Kidney epithelial cell (primary cell): Measurements from ENCODE around the gene RABGAP1L. TPM values are rescaled to one million over a fixed set of nuclear protein-coding genes. Genes with fewer than 3 reads are reported as not detected.

Experiments
- DNase-seq: peaks from one replicate; pipeline ENCODE4 v3.0.0-alpha.2; 2010; ENCODE audit warnings: low read depth
- H3K27me3 ChIP-seq: 2 replicates; pipeline ENCODE4 v1.6.0; 2011; ENCODE audit warnings: low read length; ENCODE audit not compliant: control insufficient read depth, insufficient read depth
- H3K36me3 ChIP-seq: 2 replicates; pipeline ENCODE4 v1.5.1; 2011; ENCODE audit warnings: low read length; ENCODE audit not compliant: control insufficient read depth, insufficient read depth
- H3K4me3 ChIP-seq: 2 replicates; pipeline ENCODE4 v1.5.1; 2011; ENCODE audit warnings: low read depth, mild to moderate bottlenecking, control low read depth, low read length
- total RNA-seq: library from RNA; depleted of rRNA; stranded (reverse); fragments of >200 nt; gene quantifications from 2 replicates; pipeline ENCODE4 v1.2.3, GENCODE V29; 2015
- TF ChIP-seq, protein P1 (sequence below): IDR thresholded peaks from 2 replicates; pipeline ENCODE4 v1.5.1; 2011; ENCODE audit warnings: mild to moderate bottlenecking, moderate library complexity, low read length, control low read depth, inconsistent platforms; ENCODE audit not compliant: insufficient read depth, poor library complexity, severe bottlenecking

Gene RABGAP1L
- total RNA-seq, 1 donor from 2014 or later = 22.1 TPM

GRCh38 chr1:174953285-174954072 lies 794.2 kb downstream of the RABGAP1L start:
- TF ChIP-seq, protein P1, sequence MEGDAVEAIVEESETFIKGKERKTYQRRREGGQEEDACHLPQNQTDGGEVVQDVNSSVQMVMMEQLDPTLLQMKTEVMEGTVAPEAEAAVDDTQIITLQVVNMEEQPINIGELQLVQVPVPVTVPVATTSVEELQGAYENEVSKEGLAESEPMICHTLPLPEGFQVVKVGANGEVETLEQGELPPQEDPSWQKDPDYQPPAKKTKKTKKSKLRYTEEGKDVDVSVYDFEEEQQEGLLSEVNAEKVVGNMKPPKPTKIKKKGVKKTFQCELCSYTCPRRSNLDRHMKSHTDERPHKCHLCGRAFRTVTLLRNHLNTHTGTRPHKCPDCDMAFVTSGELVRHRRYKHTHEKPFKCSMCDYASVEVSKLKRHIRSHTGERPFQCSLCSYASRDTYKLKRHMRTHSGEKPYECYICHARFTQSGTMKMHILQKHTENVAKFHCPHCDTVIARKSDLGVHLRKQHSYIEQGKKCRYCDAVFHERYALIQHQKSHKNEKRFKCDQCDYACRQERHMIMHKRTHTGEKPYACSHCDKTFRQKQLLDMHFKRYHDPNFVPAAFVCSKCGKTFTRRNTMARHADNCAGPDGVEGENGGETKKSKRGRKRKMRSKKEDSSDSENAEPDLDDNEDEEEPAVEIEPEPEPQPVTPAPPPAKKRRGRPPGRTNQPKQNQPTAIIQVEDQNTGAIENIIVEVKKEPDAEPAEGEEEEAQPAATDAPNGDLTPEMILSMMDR = no peak
- no peaks in the 10 kb centered on the region for H3K36me3 ChIP-seq
- H3K4me3 ChIP-seq = no peak overlapping the region
- no peak for DNase-seq
- no peaks in the 10 kb centered on the region for H3K27me3 ChIP-seq

GRCh38 chr1:174954073-174954460 lies 794.7 kb downstream of the RABGAP1L start:
- TF ChIP-seq, protein P1 = no peak
- Histone ChIP-seq H3K4me3 (no peak overlapping the region), H3K36me3 (no peaks in the 10 kb centered on the region), H3K27me3 (no peaks in the 10 kb centered on the region)
- no peak for DNase-seq

DNA sequence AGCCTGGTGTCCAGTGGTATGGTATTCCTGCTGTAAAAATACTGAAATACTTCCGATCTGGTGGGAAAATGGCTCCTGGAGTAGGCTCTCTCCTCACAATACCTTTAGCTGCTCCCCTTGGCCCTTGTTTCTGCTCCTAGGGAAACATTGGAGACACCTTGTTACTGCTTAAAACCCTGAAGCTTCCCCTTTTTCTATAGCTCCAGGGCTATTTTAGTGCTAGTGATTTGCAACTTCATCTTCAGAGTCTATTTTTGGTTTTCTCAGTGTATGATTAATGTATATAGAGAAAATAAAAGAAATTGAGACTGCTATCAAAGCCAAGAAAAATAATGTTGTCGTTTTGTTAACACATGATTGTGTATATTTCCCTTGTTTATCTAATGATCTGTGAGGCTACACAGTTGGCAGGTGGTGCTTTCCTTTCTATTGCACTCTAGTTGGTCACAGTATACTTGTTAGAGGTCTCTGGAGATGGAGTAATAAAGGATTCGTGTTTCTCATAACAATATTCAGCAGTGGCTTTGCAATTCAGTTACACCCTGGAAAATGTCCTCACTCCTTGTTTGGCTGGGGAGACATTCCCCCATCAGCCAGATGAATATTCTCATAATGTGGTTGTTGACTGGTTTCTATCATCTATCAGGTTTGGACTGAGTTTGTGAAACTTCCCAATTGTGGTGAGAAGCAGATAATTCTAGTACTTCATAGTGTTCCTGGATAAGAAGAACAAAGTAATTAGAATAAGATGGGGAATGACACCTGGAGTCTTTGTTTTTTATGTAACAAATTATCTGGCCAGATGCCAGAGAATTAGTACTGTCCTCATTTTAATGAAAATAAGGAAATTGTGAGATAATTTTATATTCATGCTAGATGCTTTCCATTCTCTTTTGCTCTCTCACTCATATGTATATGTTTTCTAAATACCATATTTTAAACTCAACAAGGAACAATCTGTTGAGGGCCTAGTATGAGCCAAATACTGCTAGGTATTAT lies 795.6 kb downstream of the RABGAP1L start:
- Histone ChIP-seq H3K36me3 (no peaks in the 10 kb centered on the region), H3K27me3 (no peaks in the 10 kb centered on the region), H3K4me3 (no peak overlapping the region)
- TF ChIP-seq, protein P1 = no peak
- no peak for DNase-seq

DNA sequence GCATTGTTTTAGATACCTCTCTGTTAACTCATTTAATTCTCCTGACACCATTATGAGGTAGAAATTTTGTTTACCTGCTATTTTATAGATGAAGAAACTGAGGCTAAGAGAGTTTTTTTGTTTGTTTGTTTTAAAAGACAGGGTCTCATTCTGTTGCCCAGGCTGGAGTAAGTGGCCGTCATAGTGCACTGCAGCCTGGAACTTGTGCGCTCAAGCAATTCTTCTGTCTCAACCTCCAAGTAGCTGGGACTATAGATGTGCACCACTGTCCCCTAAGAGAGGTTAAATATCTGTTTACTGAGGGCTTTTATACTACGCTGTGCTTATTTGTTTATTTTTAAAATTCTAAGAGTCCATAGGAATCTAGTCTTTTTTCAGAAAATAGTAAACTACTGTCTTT lies 796.8 kb downstream of the RABGAP1L start:
- Histone ChIP-seq H3K36me3 (no peaks in the 10 kb centered on the region), H3K27me3 (no peaks in the 10 kb centered on the region), H3K4me3 (no peak overlapping the region)
- DNase-seq = no peak
- TF ChIP-seq, protein P1 = no peak

GRCh38 chr1:174956976-174957375 lies 797.7 kb downstream of the RABGAP1L start:
- TF ChIP-seq, protein P1 = no peak

More at GRCh38 chr1:174956976-174957375, 797.7 kb downstream of the RABGAP1L start:
- H3K27me3 ChIP-seq = no peaks in the 10 kb centered on the region
- no peak overlapping the region for H3K4me3 ChIP-seq
- no peak for DNase-seq
- H3K36me3 ChIP-seq = no peaks in the 10 kb centered on the region
